MM.1S (cell line): ENCODE results near the gene LMNB1.

ENCODE experiments used
- DNase-seq: peaks from one replicate; pipeline ENCODE4 v3.0.0-alpha.2; 2015
- H2AFZ ChIP-seq: fragments of 300-600 bp; sonication (generic); 2 replicates; pipeline ENCODE4 v1.6.0; 2016; ENCODE audit warnings: antibody characterized with exemption, low read length
- H3F3A ChIP-seq: fragments of 300-600 bp; sonication (generic); 2 replicates; pipeline ENCODE4 v1.6.1; 2016; ENCODE audit warnings: mild to moderate bottlenecking, antibody characterized with exemption, low read length, moderate library complexity, mixed read lengths; ENCODE audit not compliant: insufficient read depth
- H3K27ac ChIP-seq: fragments of 300-600 bp; sonication (generic); 2 replicates; pipeline ENCODE4 v1.5.1; 2016; ENCODE audit warnings: mild to moderate bottlenecking, low read length
- H3K27me3 ChIP-seq: fragments of 300-600 bp; sonication (generic); replicated peaks from 2 replicates; pipeline ENCODE4 v1.6.0; 2016; ENCODE audit warnings: low read length; ENCODE audit not compliant: insufficient read depth
- H3K36me3 ChIP-seq: fragments of 300-600 bp; sonication (generic); replicated peaks from 2 replicates; pipeline ENCODE4 v1.6.1; 2016; ENCODE audit warnings: mild to moderate bottlenecking, low read length, mixed read lengths; ENCODE audit not compliant: insufficient read depth
- H3K4me1 ChIP-seq: fragments of 300-600 bp; sonication (generic); 2 replicates; pipeline ENCODE4 v1.6.1; 2016; ENCODE audit warnings: low read length, mixed read lengths
- H3K4me2 ChIP-seq: fragments of 300-600 bp; sonication (generic); 2 replicates; pipeline ENCODE4 v1.6.0; 2016; ENCODE audit warnings: low read depth, low read length
- H3K4me3 ChIP-seq: fragments of 300-600 bp; sonication (generic); 2 replicates; pipeline ENCODE4 v1.5.1; 2016; ENCODE audit warnings: low read length, mixed read lengths
- H3K79me2 ChIP-seq: fragments of 300-600 bp; sonication (generic); 2 replicates; pipeline ENCODE4 v1.6.1; 2016; ENCODE audit warnings: mixed run types, low read length, mixed read lengths
- H3K9ac ChIP-seq: fragments of 300-600 bp; sonication (generic); 2 replicates; pipeline ENCODE4 v1.6.1; 2016; ENCODE audit warnings: low read length, mixed read lengths
- H3K9me2 ChIP-seq: fragments of 300-600 bp; sonication (generic); replicated peaks from 2 replicates; pipeline ENCODE4 v1.6.1; 2016; ENCODE audit warnings: mild to moderate bottlenecking, low read length, mixed read lengths; ENCODE audit not compliant: insufficient read depth
- H3K9me3 ChIP-seq: fragments of 300-600 bp; sonication (generic); replicated peaks from 2 replicates; pipeline ENCODE4 v1.6.1; 2016; ENCODE audit warnings: mild to moderate bottlenecking, low read length, mixed read lengths; ENCODE audit not compliant: insufficient read depth
- H4K20me1 ChIP-seq: fragments of 300-600 bp; sonication (generic); 2 replicates; pipeline ENCODE4 v1.6.1; 2016; ENCODE audit warnings: mild to moderate bottlenecking, low read length, moderate library complexity, mixed read lengths; ENCODE audit not compliant: insufficient read depth
- CTCF ChIP-seq: fragments of 300-600 bp; sonication (generic); IDR thresholded peaks from 2 replicates; pipeline ENCODE4 v1.5.1; 2016; ENCODE audit warnings: antibody characterized with exemption, low read length, mixed read lengths
- EZH2 ChIP-seq: fragments of 300-600 bp; sonication (generic); optimal IDR thresholded peaks from 2 replicates; pipeline ENCODE3; 2017; ENCODE audit warnings: low read depth, mild to moderate bottlenecking, antibody characterized with exemption, low read length, mixed read lengths
- EZH2phosphoT487 ChIP-seq: fragments of 300-600 bp; sonication (generic); IDR thresholded peaks from 2 replicates; pipeline ENCODE4 v1.6.1; 2018; ENCODE audit warnings: antibody characterized with exemption, low read length

LMNB1 gene

GRCh38 chr5:126846744-126847455 lies 70.0 kb downstream of the LMNB1 start:
- no peaks in the 10 kb centered on the region for H3K4me1 ChIP-seq
- H3K36me3 ChIP-seq, result no peaks in the 10 kb centered on the region
- TF ChIP-seq EZH2phosphoT487 (no peak), CTCF (no peak), EZH2 (no peak)
- H4K20me1 ChIP-seq, result no peaks in the 10 kb centered on the region
- no peak overlapping the region for H3K4me2 ChIP-seq
- H2AFZ ChIP-seq, result no peak overlapping the region
- H3K9me2 ChIP-seq, result no peaks in the 10 kb centered on the region
- H3K9ac ChIP-seq, result no peak overlapping the region
- H3K27me3 ChIP-seq, result no peaks in the 10 kb centered on the region
- no peaks in the 10 kb centered on the region; the same call in 1 of the 2 replicates for H3F3A ChIP-seq
- H3K27ac ChIP-seq, result no peak overlapping the region
- H3K79me2 ChIP-seq, result no peaks in the 10 kb centered on the region
- no peak overlapping the region for H3K4me3 ChIP-seq
- no peak for DNase-seq
- H3K9me3 ChIP-seq, result no peaks in the 10 kb centered on the region

GRCh38 chr5:126847456-126847820 lies 70.5 kb downstream of the LMNB1 start:
- no peaks in the 10 kb centered on the region for H3K9me3 ChIP-seq
- DNase-seq, result no peak
- no peak overlapping the region for H3K4me3 ChIP-seq
- H3F3A ChIP-seq, result no peaks in the 10 kb centered on the region; the same call in 1 of the 2 replicates
- no peak overlapping the region for H3K27ac ChIP-seq
- TF ChIP-seq EZH2phosphoT487 (no peak), CTCF (no peak), EZH2 (no peak)
- no peaks in the 10 kb centered on the region for H4K20me1 ChIP-seq
- H3K27me3 ChIP-seq, result no peaks in the 10 kb centered on the region
- H3K9ac ChIP-seq, result no peak overlapping the region
- H3K9me2 ChIP-seq, result no peaks in the 10 kb centered on the region
- no peak overlapping the region for H2AFZ ChIP-seq
- H3K79me2 ChIP-seq, result no peaks in the 10 kb centered on the region
- no peak overlapping the region for H3K4me2 ChIP-seq
- H3K36me3 ChIP-seq, result no peaks in the 10 kb centered on the region
- H3K4me1 ChIP-seq, result no peaks in the 10 kb centered on the region

GRCh38 chr5:126847826-126848251 lies 70.9 kb downstream of the LMNB1 start:
- Histone ChIP-seq H3K9ac (no peak overlapping the region), H3K27ac (no peak overlapping the region)
- DNase-seq, result no peak

More at GRCh38 chr5:126847826-126848251, 70.9 kb downstream of the LMNB1 start:
- TF ChIP-seq EZH2, result no peak
- TF ChIP-seq CTCF, result no peak
- no peak for TF ChIP-seq EZH2phosphoT487
- Histone ChIP-seq H3K79me2 (no peaks in the 10 kb centered on the region), H3K4me3 (no peak overlapping the region), H3K9me3 (no peaks in the 10 kb centered on the region), H3K4me1 (no peaks in the 10 kb centered on the region), H4K20me1 (no peaks in the 10 kb centered on the region), H3F3A (no peaks in the 10 kb centered on the region; the same call in 1 of the 2 replicates), H3K36me3 (no peaks in the 10 kb centered on the region), H2AFZ (no peak overlapping the region), H3K27me3 (no peaks in the 10 kb centered on the region), H3K9me2 (no peaks in the 10 kb centered on the region), H3K4me2 (no peak overlapping the region)
